Progenitor cell of endocrine pancreas (in vitro differentiated cells): ENCODE data around the gene ACYP2. TPM values are rescaled to one million over a fixed set of nuclear protein-coding genes. Genes with fewer than 3 reads are reported as not detected.

Experiments used
- DNase-seq: peaks from one replicate; pipeline ENCODE4 v3.0.0; 2021; ENCODE audit warnings: low spot score; ENCODE audit not compliant: unreplicated experiment
- H3K27ac Mint-ChIP-seq: 2 replicates; pipeline ENCODE4 v1.8.0; 2021; ENCODE audit warnings: mild to moderate bottlenecking, moderate library complexity, mixed read lengths
- H3K27me3 Mint-ChIP-seq: 2 replicates; pipeline ENCODE4 v1.8.0; 2021; ENCODE audit warnings: mixed read lengths
- H3K36me3 Mint-ChIP-seq: 2 replicates; pipeline ENCODE4 v1.8.0; 2022; ENCODE audit warnings: mixed read lengths; ENCODE audit not compliant: insufficient read depth
- H3K4me1 Mint-ChIP-seq: 2 replicates; pipeline ENCODE4 v1.8.0; 2021; ENCODE audit warnings: low read depth, mixed read lengths
- H3K4me3 Mint-ChIP-seq: 2 replicates; pipeline ENCODE4 v1.8.0; 2021; ENCODE audit warnings: low read depth, mild to moderate bottlenecking, moderate library complexity, mixed read lengths
- H3K9me3 Mint-ChIP-seq: 2 replicates; pipeline ENCODE4 v1.8.0; 2021; ENCODE audit warnings: low read depth, mixed read lengths
- total RNA-seq: library from RNA; stranded (reverse); gene quantifications from 2 replicates; pipeline ENCODE4 v1.2.1, GENCODE V29; 2021
- TF ChIP-seq, protein P1 (sequence below): fragments of 200-600 bp; sonication (generic); IDR thresholded peaks from one replicate; pipeline ENCODE4 v1.5.0; 2021; ENCODE audit warnings: antibody characterized with exemption, mild to moderate bottlenecking; ENCODE audit not compliant: unreplicated experiment

ACYP2 gene
- total RNA-seq, 1 donor from 2014 or later = 8.6 TPM

DNA sequence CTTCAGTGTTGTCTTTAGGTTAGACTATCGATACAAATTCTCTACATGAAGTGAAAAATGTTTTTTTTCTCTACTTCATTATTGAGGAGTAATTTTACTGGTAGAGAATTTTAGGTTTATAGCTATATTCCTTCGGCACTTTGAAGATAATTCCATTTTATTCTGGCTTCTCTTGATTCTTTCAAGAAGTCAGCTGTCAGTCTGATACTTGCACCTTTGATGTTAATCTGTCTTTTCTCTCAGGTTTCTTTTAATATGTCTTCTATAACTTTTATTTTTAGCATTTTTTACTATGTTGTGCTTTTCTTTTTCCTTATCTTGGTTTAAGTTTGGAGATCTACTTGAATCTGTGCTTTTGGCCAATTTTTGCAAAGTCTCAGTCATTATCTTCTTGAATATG is 122.0 kb downstream of the ACYP2 start:
- TF ChIP-seq, protein P1, sequence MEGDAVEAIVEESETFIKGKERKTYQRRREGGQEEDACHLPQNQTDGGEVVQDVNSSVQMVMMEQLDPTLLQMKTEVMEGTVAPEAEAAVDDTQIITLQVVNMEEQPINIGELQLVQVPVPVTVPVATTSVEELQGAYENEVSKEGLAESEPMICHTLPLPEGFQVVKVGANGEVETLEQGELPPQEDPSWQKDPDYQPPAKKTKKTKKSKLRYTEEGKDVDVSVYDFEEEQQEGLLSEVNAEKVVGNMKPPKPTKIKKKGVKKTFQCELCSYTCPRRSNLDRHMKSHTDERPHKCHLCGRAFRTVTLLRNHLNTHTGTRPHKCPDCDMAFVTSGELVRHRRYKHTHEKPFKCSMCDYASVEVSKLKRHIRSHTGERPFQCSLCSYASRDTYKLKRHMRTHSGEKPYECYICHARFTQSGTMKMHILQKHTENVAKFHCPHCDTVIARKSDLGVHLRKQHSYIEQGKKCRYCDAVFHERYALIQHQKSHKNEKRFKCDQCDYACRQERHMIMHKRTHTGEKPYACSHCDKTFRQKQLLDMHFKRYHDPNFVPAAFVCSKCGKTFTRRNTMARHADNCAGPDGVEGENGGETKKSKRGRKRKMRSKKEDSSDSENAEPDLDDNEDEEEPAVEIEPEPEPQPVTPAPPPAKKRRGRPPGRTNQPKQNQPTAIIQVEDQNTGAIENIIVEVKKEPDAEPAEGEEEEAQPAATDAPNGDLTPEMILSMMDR = no peak
- Mint-ChIP-seq H3K36me3 (no peaks in the 10 kb centered on the region), H3K4me1 (no peaks in the 10 kb centered on the region), H3K4me3 (no peak overlapping the region), H3K9me3 (peaks cover 10% of the 10 kb centered on the region), H3K27ac (no peak overlapping the region), H3K27me3 (no peaks in the 10 kb centered on the region)
- no peak for DNase-seq

DNA sequence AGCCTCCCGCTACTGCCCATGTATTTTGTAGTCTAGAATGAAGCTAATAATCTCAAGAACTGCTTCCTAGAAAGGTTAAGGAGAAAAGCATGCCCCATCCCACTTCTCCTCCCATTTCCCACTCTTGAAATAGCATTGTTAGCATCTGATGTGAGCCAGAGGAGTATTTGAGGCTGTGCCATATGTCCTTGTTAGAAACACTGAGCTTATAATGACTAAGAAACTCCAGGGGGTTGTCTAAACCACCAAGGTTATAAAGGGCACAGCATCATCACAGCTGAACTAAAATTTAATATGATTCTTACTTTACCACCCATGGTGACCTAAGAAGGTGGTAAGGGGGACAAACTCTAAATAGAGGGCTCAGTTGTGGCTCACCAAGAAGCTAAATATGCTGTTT is 124.0 kb downstream of the ACYP2 start:
- no peak for DNase-seq
- TF ChIP-seq, protein P1 = no peak
- Mint-ChIP-seq H3K4me3 (no peak overlapping the region), H3K4me1 (no peaks in the 10 kb centered on the region), H3K27ac (no peak overlapping the region), H3K36me3 (no peaks in the 10 kb centered on the region), H3K9me3 (peaks cover 9% of the 10 kb centered on the region), H3K27me3 (no peaks in the 10 kb centered on the region)

DNA sequence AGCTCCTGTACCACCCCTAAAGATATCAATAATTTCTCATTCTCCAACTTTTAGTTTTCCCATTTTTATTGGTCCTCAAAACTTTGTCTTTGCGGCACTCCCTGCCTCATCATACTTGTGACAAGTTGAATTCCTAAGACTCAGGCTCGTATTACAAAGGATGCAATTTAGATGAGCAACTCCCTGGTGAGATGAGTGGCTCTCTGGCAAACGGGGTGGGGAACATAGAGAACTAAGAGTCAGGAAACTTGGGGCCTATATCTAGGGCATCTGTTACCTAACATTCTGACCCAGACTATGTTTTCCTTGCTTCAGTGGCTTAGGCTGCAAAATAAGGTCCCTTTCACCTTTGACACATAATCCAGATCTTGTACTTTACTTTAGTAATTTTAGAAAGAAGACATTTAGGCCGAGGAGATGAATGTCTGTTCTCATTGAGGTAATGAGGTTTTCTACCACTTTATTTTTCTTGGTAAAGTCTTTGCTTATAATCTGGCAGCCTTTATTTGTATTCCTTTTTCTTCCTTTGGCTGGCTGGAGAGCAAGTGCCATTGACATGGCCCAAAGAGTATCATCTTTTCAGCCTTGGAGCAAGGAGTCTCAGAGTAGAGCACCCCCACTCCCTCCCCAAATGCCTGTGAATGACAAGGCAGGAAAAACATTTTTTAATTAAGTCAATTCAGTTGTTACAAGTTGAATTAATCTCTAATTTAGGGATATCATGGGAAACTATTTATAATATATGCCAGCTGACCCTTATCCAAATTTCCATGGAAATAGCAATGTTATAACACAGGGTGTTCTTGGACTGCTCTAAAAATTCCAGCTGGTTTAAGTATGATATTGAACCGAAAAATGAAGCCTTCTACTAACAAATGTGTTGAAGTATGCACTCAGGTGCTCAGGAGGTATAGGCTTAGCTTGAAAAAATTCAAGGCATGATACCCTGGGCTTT is 125.4 kb downstream of the ACYP2 start:
- H3K36me3 Mint-ChIP-seq = no peaks in the 10 kb centered on the region
- H3K27ac Mint-ChIP-seq = no peak overlapping the region
- no peaks in the 10 kb centered on the region for H3K27me3 Mint-ChIP-seq
- H3K4me3 Mint-ChIP-seq = no peak overlapping the region
- peaks cover 9% of the 10 kb centered on the region for H3K9me3 Mint-ChIP-seq
- no peaks in the 10 kb centered on the region for H3K4me1 Mint-ChIP-seq
- TF ChIP-seq, protein P1 = no peak
- DNase-seq = no peak

DNA sequence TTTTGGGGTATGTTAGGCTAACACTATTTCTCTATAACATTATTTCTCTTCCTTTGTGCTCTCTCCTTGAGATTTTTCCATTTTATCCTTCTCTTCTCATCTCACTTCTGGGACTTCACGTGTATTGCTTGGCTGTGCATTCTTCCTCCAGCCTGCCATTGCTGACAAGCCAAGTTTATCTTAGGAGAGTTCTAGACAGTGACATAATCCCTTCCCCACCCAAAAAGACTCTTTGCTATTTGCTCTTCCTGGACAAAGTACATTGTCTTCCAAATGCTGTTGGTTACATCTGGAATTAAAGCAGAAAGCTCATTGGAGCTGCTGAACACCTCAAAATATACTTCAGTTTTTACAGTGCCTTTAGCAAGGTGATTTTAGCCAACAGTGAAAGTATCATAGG is 131.7 kb downstream of the ACYP2 start:
- Mint-ChIP-seq H3K4me1 (peaks cover 6% of the 10 kb centered on the region), H3K27me3 (no peaks in the 10 kb centered on the region), H3K4me3 (no peak overlapping the region), H3K36me3 (peaks cover 1% of the 10 kb centered on the region), H3K9me3 (no peaks in the 10 kb centered on the region), H3K27ac (no peak overlapping the region)
- TF ChIP-seq, protein P1 = no peak
- DNase-seq = no peak

DNA sequence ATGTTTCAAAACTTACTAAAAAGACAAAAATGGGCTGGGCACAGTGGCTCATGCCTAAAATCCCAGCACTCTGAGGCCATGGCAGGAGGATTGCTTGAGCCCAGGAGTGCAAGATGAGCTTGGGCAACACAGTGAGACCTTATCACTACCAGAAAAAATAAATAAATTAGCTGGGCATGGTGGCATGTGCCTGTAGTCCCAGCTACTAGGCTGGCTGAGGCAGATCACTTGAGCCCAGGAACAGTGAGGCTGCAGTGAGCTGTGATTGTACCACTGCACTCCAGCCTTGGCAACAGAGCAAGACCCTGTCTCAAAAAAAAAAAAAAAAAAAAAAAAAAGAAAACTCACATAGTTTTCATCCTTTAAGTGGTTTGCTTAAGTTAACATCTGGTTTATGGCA is 134.2 kb downstream of the ACYP2 start:
- Mint-ChIP-seq H3K36me3 (peaks cover 1% of the 10 kb centered on the region), H3K4me1 (peaks cover 6% of the 10 kb centered on the region), H3K9me3 (no peaks in the 10 kb centered on the region), H3K27ac (no peak overlapping the region), H3K4me3 (no peak overlapping the region), H3K27me3 (no peaks in the 10 kb centered on the region)
- DNase-seq = no peak
- TF ChIP-seq, protein P1 = no peak
